Activated CD8-positive, alpha-beta T cell treated with anti-CD3 and anti-CD28 coated beads for 36 hours (primary cell): ENCODE measurements around the gene AKAP13. TPM values are rescaled to one million over a fixed set of nuclear protein-coding genes. Genes with fewer than 3 reads are reported as not detected.

Experiments used
- ATAC-seq: fragments of 200-7000 bp; cut with Tn5 transposase; one replicate; pipeline ENCODE4 v1.10.0; 2021; ENCODE audit warnings: mild to moderate bottlenecking, moderate library complexity
- CTCF ChIA-PET: fragments of 350-600 bp; sonication (Branson Sonifier 250); formaldehyde crosslinking; loops from one replicate; lab custom pipeline; 2021; ENCODE audit warnings: antibody characterized with exemption; lab: Charles Lee
- POLR2A ChIA-PET: fragments of 350-600 bp; sonication (Branson Sonifier 250); formaldehyde crosslinking; loops from one replicate; lab custom pipeline; 2021; ENCODE audit warnings: antibody characterized with exemption; lab: Charles Lee
- DNase-seq: peaks from one replicate; pipeline ENCODE4 v3.0.0-alpha.2; 2020
- H3K27ac Mint-ChIP-seq: one replicate; pipeline ENCODE4 v1.8.0; 2021; ENCODE audit warnings: mild to moderate bottlenecking, mixed read lengths
- H3K27me3 Mint-ChIP-seq: one replicate; pipeline ENCODE4 v1.8.0; 2021; ENCODE audit warnings: mixed read lengths
- H3K36me3 Mint-ChIP-seq: one replicate; pipeline ENCODE4 v1.8.0; 2021; ENCODE audit warnings: low read depth, mixed read lengths
- H3K4me1 Mint-ChIP-seq: one replicate; pipeline ENCODE4 v1.8.0; 2021; ENCODE audit warnings: low read depth, mixed read lengths
- H3K4me3 Mint-ChIP-seq: one replicate; pipeline ENCODE4 v1.8.0; 2021; ENCODE audit warnings: mild to moderate bottlenecking, moderate library complexity, mixed read lengths
- H3K9me3 Mint-ChIP-seq: one replicate; pipeline ENCODE4 v1.8.0; 2021; ENCODE audit warnings: mixed read lengths
- CTCF ChIP-seq: fragments of 200-600 bp; IDR thresholded peaks from one replicate; pipeline ENCODE4 v1.8.0; 2022; ENCODE audit warnings: antibody characterized with exemption, mild to moderate bottlenecking
- intact Hi-C: fragments of 100-400 bp; cut with micrococcal nuclease; formaldehyde crosslinking; loops from one replicate; pipeline ENCODE4 v1.10.0; 2022
- total RNA-seq, 2 experiments: library from RNA; stranded (reverse); gene quantifications; one replicate each; pipeline ENCODE4 v1.2.3, GENCODE V29; 2021

AKAP13 gene
- total RNA-seq = 10 to 100 TPM; 79.1 to 79.5 TPM

- Mint-ChIP-seq H3K4me3 (peak within 1 kb of the TSS; percentile 83), H3K36me3 (no peaks in the 10 kb centered on the region), H3K4me1 (peaks cover 42% of the 10 kb centered on the region), H3K27ac (peak within 1 kb of the TSS; percentile 90), H3K9me3 (no peaks in the 10 kb centered on the region), H3K27me3 (no peaks in the 10 kb centered on the region)
- POLR2A ChIA-PET = interaction anchor here (0.9 to 2.1 kb wide), 5 partner anchors 18 to 51 kb away, joined by 3 to 8 read pairs (median 7); no protein-coding TSS in a partner anchor
- ATAC-seq (peak; percentile 89), DNase-seq (peak; percentile 98)
- CTCF ChIA-PET = interaction anchor here (0.7 to 2.2 kb wide), 8 partner anchors 17 to 105 kb away, joined by 3 to 11 read pairs (median 3); no protein-coding TSS in a partner anchor
- intact Hi-C loops = no loop called here
- TF ChIP-seq CTCF = no peak
These were observed at the start of gene AKAP13 for GRCh38 chr15:85380217-85380811. Gene AKAP13 (plus strand): TSS chr15:85380603. CDS start chr15:85485721, 105,118 bp downstream.

- POLR2A ChIA-PET = interaction anchor here (0.7 to 2.8 kb wide), 6 partner anchors 11 to 360 kb away, joined by 3 to 15 read pairs (median 4); no protein-coding TSS in a partner anchor
- DNase-seq (peak; percentile 90), ATAC-seq (peak; percentile 87)
- TF ChIP-seq CTCF = peak; percentile 61
- no peaks in the 10 kb centered on the region for H3K36me3 Mint-ChIP-seq
- peaks cover 40% of the 10 kb centered on the region for H3K4me1 Mint-ChIP-seq
- H3K27ac Mint-ChIP-seq = peak overlapping the region; percentile 92
- CTCF ChIA-PET = interaction anchor here (0.6 to 6.4 kb wide), 30 partner anchors 9 to 252 kb away, joined by 3 to 54 read pairs (median 4); no protein-coding TSS in a partner anchor
- no peaks in the 10 kb centered on the region for H3K27me3 Mint-ChIP-seq
- H3K9me3 Mint-ChIP-seq = peaks cover 4% of the 10 kb centered on the region
- H3K4me3 Mint-ChIP-seq = peak overlapping the region; percentile 80
- intact Hi-C loops = loop anchor here (2.0 to 5.0 kb wide), 2 partner anchors 46 to 78 kb away; no protein-coding TSS in a partner anchor
These were observed 49.4 kb upstream of the AKAP13 start for GRCh38 chr15:85330901-85331588.

GRCh38 chr15:85331655-85332285, 48.6 kb upstream of the AKAP13 start:
- Mint-ChIP-seq H3K9me3 (peaks cover 4% of the 10 kb centered on the region), H3K4me3 (peak overlapping the region; percentile 80), H3K27ac (peak overlapping the region; percentile 92), H3K27me3 (no peaks in the 10 kb centered on the region), H3K36me3 (no peaks in the 10 kb centered on the region), H3K4me1 (peaks cover 40% of the 10 kb centered on the region)
- intact Hi-C loops = loop anchor here (2.0 to 5.0 kb wide), 2 partner anchors 46 to 77 kb away; no protein-coding TSS in a partner anchor
- no peak for ATAC-seq
- DNase-seq = no peak
- ChIA-PET POLR2A (interaction anchor here (0.7 to 2.8 kb wide), 3 partner anchors 13 to 61 kb away, joined by 3 to 15 read pairs (median 5); no protein-coding TSS in a partner anchor), CTCF (interaction anchor here (0.6 to 6.4 kb wide), 22 partner anchors 8 to 251 kb away, joined by 3 to 54 read pairs (median 5); no protein-coding TSS in a partner anchor)
- TF ChIP-seq CTCF = no peak

GRCh38 chr15:85333132-85333831, 47.1 kb upstream of the AKAP13 start:
- ATAC-seq = no peak
- Mint-ChIP-seq H3K9me3 (peaks cover 4% of the 10 kb centered on the region), H3K27me3 (no peaks in the 10 kb centered on the region), H3K27ac (no peak overlapping the region), H3K4me3 (no peak overlapping the region), H3K36me3 (no peaks in the 10 kb centered on the region), H3K4me1 (peaks cover 40% of the 10 kb centered on the region)
- intact Hi-C loops = loop anchor here (5.0 kb wide), 1 partner anchor 44 kb away; no protein-coding TSS in a partner anchor
- ChIA-PET CTCF (interaction anchor here (1.0 to 4.7 kb wide), 4 partner anchors 37 to 352 kb away, joined by 3 to 51 read pairs (median 14); no protein-coding TSS in a partner anchor), POLR2A (no interaction called here)
- no peak for TF ChIP-seq CTCF
- no peak for DNase-seq
